A549 (cell line): ENCODE data around the gene MEG3.

Source experiments
- CBX8 ChIP-seq: fragments of 200-600 bp; sonication (generic); IDR thresholded peaks from 2 replicates; pipeline ENCODE4 v1.6.1; 2016
- EP300 ChIP-seq, 2 experiments: fragments of >200 bp; sonication (Bioruptor Twin); formaldehyde crosslinking; IDR thresholded peaks; 2 replicates in 1 of 2; 3 replicates in 1 of 2; pipeline ENCODE4 v1.6.1; 2016 to 2017
- HDAC2 ChIP-seq: fragments of 200-600 bp; sonication (generic); IDR thresholded peaks from 2 replicates; pipeline ENCODE4 v1.6.1; 2016
- HOXB13 ChIP-seq: fragments of 250-450 bp; sonication (Bioruptor Pico); IDR thresholded peaks from 2 replicates; pipeline ENCODE4 v1.5.0; 2020; ENCODE audit warnings: low read depth, mild to moderate bottlenecking, moderate library complexity
- JUN ChIP-seq, 2 experiments: fragments of >200 bp; sonication (Bioruptor Twin); formaldehyde crosslinking; IDR thresholded peaks; 2 replicates in 1 of 2; 3 replicates in 1 of 2; pipeline ENCODE4 v1.6.1; 2016 to 2017
- MAFK ChIP-seq: fragments of 450-650 bp; IDR thresholded peaks from 2 replicates; pipeline ENCODE4 v1.6.1; 2014; ENCODE audit not compliant: partially characterized antibody
- MYC ChIP-seq: IDR thresholded peaks from 2 replicates; pipeline ENCODE4 v1.6.1; 2012; ENCODE audit warnings: mild to moderate bottlenecking, inconsistent platforms, low read length, improper control_type of control experiment, borderline replicate concordance
- POLR2A ChIP-seq: IDR thresholded peaks from 2 replicates; pipeline ENCODE4 v1.6.1; 2012; ENCODE audit warnings: mild to moderate bottlenecking, low read length
- POLR2AphosphoS2 ChIP-seq: conservative IDR thresholded peaks from 2 replicates; pipeline ENCODE4 v1.6.1; 2012; ENCODE audit warnings: low read length, improper control_type of control experiment, inconsistent platforms
- SREBF2 ChIP-seq: fragments of 450-650 bp; IDR thresholded peaks from 2 replicates; pipeline ENCODE4 v1.6.1; 2014; ENCODE audit warnings: mild to moderate bottlenecking, moderate library complexity
- TP53 ChIP-seq: fragments of 250-450 bp; sonication (Bioruptor Pico); IDR thresholded peaks from 2 replicates; pipeline ENCODE4 v1.5.0; 2021; ENCODE audit warnings: mild to moderate bottlenecking, moderate library complexity
- TF ChIP-seq, protein P1 (sequence below): fragments of >200 bp; sonication (Bioruptor Twin); formaldehyde crosslinking; IDR thresholded peaks from 3 replicates; pipeline ENCODE4 v1.5.1; 2016
- TF ChIP-seq, protein P2 (sequence below): IDR thresholded peaks from 2 replicates; pipeline ENCODE4 v1.6.1; 2012

GRCh38 chr14:100893760-100894159 is 67.8 kb downstream of the MEG3 start:
- TF ChIP-seq, protein P1, sequence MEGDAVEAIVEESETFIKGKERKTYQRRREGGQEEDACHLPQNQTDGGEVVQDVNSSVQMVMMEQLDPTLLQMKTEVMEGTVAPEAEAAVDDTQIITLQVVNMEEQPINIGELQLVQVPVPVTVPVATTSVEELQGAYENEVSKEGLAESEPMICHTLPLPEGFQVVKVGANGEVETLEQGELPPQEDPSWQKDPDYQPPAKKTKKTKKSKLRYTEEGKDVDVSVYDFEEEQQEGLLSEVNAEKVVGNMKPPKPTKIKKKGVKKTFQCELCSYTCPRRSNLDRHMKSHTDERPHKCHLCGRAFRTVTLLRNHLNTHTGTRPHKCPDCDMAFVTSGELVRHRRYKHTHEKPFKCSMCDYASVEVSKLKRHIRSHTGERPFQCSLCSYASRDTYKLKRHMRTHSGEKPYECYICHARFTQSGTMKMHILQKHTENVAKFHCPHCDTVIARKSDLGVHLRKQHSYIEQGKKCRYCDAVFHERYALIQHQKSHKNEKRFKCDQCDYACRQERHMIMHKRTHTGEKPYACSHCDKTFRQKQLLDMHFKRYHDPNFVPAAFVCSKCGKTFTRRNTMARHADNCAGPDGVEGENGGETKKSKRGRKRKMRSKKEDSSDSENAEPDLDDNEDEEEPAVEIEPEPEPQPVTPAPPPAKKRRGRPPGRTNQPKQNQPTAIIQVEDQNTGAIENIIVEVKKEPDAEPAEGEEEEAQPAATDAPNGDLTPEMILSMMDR, result no peak
- no peak for TF ChIP-seq POLR2AphosphoS2
- TF ChIP-seq TP53, result no peak
- TF ChIP-seq MYC, result no peak
- no peak for TF ChIP-seq MAFK
- no peak for TF ChIP-seq SREBF2
- TF ChIP-seq JUN (IDR thresholded peaks at IDR 0.05), result no peak
- TF ChIP-seq, protein P2, sequence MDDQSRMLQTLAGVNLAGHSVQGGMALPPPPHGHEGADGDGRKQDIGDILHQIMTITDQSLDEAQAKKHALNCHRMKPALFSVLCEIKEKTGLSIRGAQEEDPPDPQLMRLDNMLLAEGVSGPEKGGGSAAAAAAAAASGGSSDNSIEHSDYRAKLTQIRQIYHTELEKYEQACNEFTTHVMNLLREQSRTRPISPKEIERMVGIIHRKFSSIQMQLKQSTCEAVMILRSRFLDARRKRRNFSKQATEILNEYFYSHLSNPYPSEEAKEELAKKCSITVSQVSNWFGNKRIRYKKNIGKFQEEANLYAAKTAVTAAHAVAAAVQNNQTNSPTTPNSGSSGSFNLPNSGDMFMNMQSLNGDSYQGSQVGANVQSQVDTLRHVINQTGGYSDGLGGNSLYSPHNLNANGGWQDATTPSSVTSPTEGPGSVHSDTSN, result no peak
- TF ChIP-seq EP300 (IDR thresholded peaks at IDR 0.05), result no peak
- TF ChIP-seq HOXB13 (CRISPR knock-in tag), result no peak
- no peak for TF ChIP-seq HDAC2
- TF ChIP-seq POLR2A, result no peak
- no peak for TF ChIP-seq CBX8
